HG03521 (cell line): ENCODE results near the gene GUCY2F.

ENCODE experiments used
- ATAC-seq: cut with Tn5 transposase; IDR thresholded peaks from one replicate; pipeline ENCODE4 v1.9.1; 2021; ENCODE audit warnings: mild to moderate bottlenecking, moderate library complexity; ENCODE audit not compliant: unreplicated experiment

Gene GUCY2F

DNA sequence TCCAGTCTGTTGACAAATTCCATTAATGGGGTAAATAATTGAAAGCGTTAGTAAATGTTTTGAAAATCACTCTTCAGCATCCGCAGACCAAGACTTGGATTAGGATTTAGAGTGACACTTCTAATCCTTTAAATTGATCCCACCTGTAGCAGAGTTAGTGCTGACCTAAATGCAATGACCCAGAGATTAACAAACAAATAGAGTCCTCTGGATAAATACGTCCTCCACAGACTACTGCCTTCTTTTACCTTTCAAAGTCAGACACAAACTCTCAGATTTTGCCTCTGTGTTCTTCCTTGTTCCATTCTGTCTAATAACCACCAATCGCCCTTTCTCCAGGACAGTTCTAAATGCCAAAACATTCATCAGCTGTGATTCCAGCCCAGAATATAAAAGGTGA lies at the start of gene GUCY2F:
GUCY2F (minus strand) TSS at position 101 of the 400 bp plus-strand sequence. CDS start 6,150 bp downstream, outside the sequence.
- ATAC-seq: no peak

DNA sequence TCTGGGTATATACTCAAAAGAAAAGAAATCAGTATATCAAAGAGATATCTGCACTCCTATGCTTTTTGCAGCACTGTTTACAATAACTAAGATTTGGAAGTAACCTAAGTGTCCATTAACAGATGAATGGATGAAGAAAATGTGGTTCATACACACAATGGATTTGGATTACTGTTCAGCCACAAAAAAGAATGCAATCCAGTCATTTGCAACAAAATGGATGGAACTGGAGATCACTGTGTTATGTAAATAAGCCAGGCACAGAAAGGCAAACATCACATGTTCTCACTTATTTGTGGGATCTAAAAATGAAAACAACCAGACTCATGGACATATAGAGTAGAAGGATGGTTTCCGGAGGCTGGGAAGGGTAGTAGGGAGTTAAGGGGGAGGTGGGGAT lies 37.1 kb upstream of the GUCY2F start:
- no peak for ATAC-seq

DNA sequence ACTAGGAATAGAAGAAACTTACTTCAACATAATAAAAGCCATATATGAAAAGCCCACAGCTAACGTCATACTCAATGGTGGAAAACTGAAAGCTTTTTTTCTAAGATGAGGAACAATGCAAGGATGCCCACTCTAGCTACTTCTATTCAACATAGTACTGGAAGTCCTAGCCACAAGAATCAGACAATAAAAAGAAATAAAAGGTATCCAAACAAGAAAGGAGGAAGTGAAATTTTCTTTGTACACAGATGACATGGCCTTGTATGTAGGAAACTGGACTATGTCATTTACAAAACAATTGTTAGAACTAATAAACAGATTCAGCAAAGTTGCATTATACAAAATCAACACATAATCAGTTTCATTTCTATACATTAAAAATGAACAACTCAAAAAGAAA lies 29.2 kb upstream of the GUCY2F start:
- ATAC-seq: no peak

- ATAC-seq: no peak
Measured at GRCh38 chrX:109508915-109509314, 27.0 kb upstream of the GUCY2F start.

GRCh38 chrX:109501176-109501575 lies 19.3 kb upstream of the GUCY2F start:
- no peak for ATAC-seq

GRCh38 chrX:109498434-109498833 lies 16.5 kb upstream of the GUCY2F start:
- ATAC-seq: no peak

- no peak for ATAC-seq
Measured at GRCh38 chrX:109489174-109489573, 7.3 kb upstream of the GUCY2F start.

- ATAC-seq: no peak
Measured at GRCh38 chrX:109487640-109488039, 5.8 kb upstream of the GUCY2F start.

- ATAC-seq: no peak
Measured at GRCh38 chrX:109485470-109486340, 3.8 kb upstream of the GUCY2F start.

- no peak for ATAC-seq
Measured at GRCh38 chrX:109484886-109485285, 3.0 kb upstream of the GUCY2F start.

- no peak for ATAC-seq
Measured at GRCh38 chrX:109475174-109475891, 6.6 kb downstream of the GUCY2F start.

GRCh38 chrX:109472939-109473735 lies 8.7 kb downstream of the GUCY2F start:
- no peak for ATAC-seq

DNA sequence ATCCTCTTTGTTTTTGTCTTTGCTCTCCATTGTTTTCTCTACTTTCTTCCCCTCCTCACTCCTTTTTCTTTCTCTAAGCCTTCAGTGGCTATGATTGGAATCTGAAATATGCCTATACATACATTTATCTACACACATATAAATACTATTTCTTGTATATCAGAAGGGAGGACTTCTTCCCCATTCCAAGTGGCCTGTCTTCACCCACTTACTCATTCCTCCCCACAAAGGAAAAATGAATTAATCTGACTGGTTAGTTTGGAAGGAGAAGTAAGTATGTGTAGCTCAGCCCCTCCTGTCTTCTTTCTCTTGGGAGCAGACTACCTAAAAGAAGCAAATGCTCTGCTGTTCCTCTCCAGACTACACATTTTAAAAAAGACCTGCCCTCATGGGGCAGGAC lies 17.7 kb downstream of the GUCY2F start:
- no peak for ATAC-seq

GRCh38 chrX:109463784-109464183 lies 18.1 kb downstream of the GUCY2F start:
- no peak for ATAC-seq

DNA sequence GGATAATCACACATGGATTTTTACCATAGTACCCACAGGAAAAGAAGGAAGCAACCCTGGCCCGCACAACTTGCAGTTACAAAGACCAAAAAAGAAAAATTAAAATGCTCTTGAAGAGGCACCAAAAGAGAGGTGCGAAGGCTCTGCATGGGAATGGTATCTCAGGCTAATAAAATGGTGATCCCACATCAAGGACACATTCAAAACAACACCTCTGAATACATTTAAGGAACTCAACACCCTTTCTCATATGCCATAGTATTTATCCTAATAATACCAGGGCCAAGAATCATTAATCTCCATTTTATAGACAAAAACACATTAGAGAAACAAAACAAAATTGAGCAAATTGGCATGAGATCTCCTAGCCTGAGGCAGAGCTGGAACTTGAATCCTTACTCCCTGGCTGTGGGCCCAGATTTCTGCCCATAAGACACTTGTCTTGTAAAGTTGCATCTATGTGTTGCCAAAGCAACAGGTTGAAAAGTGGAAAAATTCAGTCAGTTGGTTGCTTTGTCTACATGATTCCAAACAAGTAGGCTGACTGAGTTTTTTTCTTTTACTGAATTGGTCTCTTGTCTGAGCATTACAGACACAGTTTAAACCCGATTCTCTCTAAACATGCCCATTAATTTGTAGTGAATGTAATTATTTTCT lies 33.5 kb downstream of the GUCY2F start:
- ATAC-seq: no peak

DNA sequence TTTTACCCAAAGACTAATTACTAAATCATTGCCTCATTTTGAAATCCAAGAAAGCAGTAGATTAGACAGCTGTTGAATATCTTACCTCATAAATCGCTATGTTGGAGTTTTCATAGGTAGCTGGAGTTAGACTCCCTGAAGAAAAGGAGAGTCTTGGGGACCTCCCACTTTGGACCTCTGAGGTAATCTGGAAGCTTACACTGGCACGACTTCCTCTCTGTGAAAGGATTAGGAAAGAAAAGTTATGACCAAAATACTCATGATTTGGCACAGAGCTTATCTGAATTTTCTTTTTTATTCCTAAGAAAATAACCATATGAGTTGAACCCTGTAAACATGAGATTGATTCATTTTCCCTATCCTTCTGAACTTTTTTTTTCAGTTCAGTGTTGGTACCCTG lies 40.6 kb downstream of the GUCY2F start:
- ATAC-seq: no peak

DNA sequence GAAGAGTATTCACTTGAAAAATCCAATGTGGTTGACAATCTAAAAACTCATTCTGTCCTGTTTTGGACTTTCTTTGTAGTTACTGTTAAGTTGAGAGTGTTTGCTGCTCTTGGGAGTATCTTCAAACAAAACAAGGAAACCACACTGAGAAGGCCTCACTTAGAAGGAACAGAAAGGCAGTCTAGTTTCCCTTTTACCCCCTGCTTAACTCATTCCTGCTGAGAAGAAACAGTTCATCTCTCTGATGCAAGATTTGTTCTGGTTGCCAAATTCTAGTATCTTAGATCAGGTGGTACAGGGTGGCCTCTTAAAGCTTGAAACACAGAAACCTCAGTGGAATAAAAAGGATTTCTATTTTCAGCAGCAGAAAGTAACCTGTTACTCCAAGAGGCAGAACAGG lies 41.4 kb downstream of the GUCY2F start:
- ATAC-seq: no peak

- ATAC-seq: no peak
Measured at GRCh38 chrX:109409181-109409580, 72.7 kb downstream of the GUCY2F start.

DNA sequence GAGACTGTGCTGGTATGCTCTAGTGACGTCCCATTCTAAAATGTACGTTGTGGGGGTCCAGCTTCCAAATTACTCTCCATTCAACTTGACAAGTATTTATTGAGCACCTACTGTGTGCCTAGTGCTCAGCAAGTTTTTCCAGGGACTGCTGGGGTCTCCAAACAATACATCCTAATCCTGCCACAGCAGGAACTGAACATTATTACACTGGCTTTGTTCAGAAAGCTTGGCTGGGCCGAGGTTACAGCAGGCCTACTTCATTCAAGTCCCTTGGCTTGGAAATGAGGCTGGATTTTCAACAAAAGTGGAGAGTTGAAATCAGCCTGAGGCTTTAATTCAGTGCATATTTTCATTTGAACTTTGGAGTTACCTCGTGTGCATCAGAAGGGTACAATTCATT lies 78.0 kb downstream of the GUCY2F start:
- ATAC-seq: no peak

GRCh38 chrX:109399831-109400230 lies 82.1 kb downstream of the GUCY2F start:
- ATAC-seq: no peak

DNA sequence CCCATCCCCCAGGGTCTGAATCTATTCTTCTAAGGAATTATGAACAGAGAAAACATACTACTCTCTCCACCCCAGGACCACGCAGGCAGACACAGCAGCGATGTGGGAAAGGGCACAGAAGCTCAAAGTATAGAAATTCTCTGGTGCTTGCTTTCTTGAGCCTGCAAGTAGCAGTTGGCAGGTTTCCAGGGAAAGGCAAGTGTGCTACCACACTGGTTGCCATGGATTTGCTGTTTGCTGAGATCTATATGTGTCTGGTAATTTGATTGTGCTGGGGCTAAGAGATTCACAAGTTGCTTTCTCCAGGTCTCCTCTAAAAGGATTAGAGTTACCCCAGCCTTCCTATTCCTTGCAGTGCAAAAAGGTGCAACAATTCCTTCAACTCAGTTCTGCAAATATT lies 83.1 kb downstream of the GUCY2F start:
- ATAC-seq: no peak
